T-helper 1 cell treated with Interleukin-12 subunit alpha and Interleukin-12 subunit beta and Interleukin-4 antibody, amounts not matched to agents 30 μg/mL and 1 μg/mL, for 36 hours (primary cell): ENCODE data around the gene ANKDD1A.

Experiments used
- H3K27ac Mint-ChIP-seq: one replicate; pipeline ENCODE4 v1.8.0; 2021; ENCODE audit warnings: mild to moderate bottlenecking, mixed read lengths
- H3K27me3 Mint-ChIP-seq: one replicate; pipeline ENCODE4 v1.8.0; 2021; ENCODE audit warnings: low read depth, mixed read lengths
- H3K36me3 Mint-ChIP-seq: one replicate; pipeline ENCODE4 v1.8.0; 2021; ENCODE audit warnings: low read depth, mixed read lengths
- H3K4me1 Mint-ChIP-seq: one replicate; pipeline ENCODE4 v1.8.0; 2021; ENCODE audit warnings: low read depth, mixed read lengths
- H3K4me3 Mint-ChIP-seq: one replicate; pipeline ENCODE4 v1.8.0; 2021; ENCODE audit warnings: mild to moderate bottlenecking, moderate library complexity, mixed read lengths
- H3K9me3 Mint-ChIP-seq: one replicate; pipeline ENCODE4 v1.8.0; 2021; ENCODE audit warnings: mixed read lengths

Gene ANKDD1A

GRCh38 chr15:64925335-64926330, 13.9 kb downstream of the ANKDD1A start:
- Mint-ChIP-seq H3K36me3 (no peaks in the 10 kb centered on the region), H3K4me3 (no peak overlapping the region), H3K4me1 (peaks cover 6% of the 10 kb centered on the region), H3K9me3 (no peaks in the 10 kb centered on the region), H3K27ac (no peak overlapping the region), H3K27me3 (no peaks in the 10 kb centered on the region)

DNA sequence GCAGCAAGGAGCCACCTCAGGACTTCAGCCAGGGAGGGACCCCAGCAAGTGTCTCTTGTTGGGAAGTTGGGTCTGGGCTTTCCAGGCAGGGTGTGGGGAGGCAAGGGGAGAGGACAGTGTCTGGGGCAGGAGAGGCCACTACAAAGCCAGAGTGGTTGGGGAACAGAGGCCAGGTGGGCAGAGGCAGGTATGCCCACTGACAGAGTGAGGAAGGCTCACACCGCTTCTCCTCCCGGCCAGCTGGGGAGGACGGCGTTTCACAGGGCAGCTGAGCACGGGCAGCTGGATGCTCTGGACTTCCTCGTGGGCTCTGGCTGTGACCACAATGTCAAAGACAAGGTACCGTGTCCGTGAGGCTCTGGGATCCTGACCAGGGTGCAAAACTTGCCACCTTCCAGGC, 15.0 kb downstream of the ANKDD1A start:
- no peaks in the 10 kb centered on the region for H3K27me3 Mint-ChIP-seq
- H3K4me1 Mint-ChIP-seq = peaks cover 10% of the 10 kb centered on the region
- H3K9me3 Mint-ChIP-seq = no peaks in the 10 kb centered on the region
- no peak overlapping the region for H3K27ac Mint-ChIP-seq
- no peaks in the 10 kb centered on the region for H3K36me3 Mint-ChIP-seq
- H3K4me3 Mint-ChIP-seq = no peak overlapping the region

GRCh38 chr15:64928626-64929220, 17.0 kb downstream of the ANKDD1A start:
- Mint-ChIP-seq H3K27ac (no peak overlapping the region), H3K4me3 (no peak overlapping the region)

GRCh38 chr15:64930019-64930652, 18.4 kb downstream of the ANKDD1A start:
- H3K36me3 Mint-ChIP-seq = no peaks in the 10 kb centered on the region
- no peaks in the 10 kb centered on the region for H3K27me3 Mint-ChIP-seq
- peaks cover 10% of the 10 kb centered on the region for H3K4me1 Mint-ChIP-seq
- H3K27ac Mint-ChIP-seq = no peak overlapping the region
- H3K9me3 Mint-ChIP-seq = no peaks in the 10 kb centered on the region
- H3K4me3 Mint-ChIP-seq = no peak overlapping the region

More at GRCh38 chr15:64928626-64929220, 17.0 kb downstream of the ANKDD1A start:
- no peaks in the 10 kb centered on the region for H3K27me3 Mint-ChIP-seq
- H3K4me1 Mint-ChIP-seq = peaks cover 10% of the 10 kb centered on the region
- H3K36me3 Mint-ChIP-seq = no peaks in the 10 kb centered on the region
- no peaks in the 10 kb centered on the region for H3K9me3 Mint-ChIP-seq

DNA sequence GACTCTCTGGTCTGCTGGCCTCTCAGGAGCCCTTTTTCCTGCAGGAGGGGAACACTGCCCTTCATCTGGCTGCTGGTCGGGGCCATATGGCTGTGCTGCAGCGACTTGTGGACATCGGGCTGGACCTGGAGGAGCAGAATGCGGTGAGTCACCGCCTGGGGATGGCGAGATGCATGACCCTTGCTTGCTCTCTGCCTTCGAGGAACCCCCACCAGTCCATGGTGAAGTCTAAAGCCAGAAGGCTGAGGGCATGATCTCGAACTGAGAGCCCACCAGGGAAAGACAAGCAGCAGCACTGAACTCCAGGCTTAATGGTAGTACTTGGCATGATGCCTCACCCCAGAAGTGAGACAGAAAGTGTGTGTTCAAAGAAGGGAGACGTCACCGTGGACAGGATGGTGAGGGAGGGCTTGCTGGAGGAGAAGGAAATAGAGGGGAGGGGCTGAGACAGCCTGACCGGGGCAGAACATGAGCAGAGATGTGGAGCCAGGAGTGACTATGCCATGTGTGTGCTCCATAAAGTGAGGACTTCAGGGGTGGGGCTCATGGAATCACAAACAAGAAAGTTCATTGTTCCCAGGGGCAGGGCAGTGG, 19.2 kb downstream of the ANKDD1A start:
- H3K27ac Mint-ChIP-seq = no peak overlapping the region
- H3K9me3 Mint-ChIP-seq = no peaks in the 10 kb centered on the region
- no peaks in the 10 kb centered on the region for H3K36me3 Mint-ChIP-seq
- no peak overlapping the region for H3K4me3 Mint-ChIP-seq
- H3K27me3 Mint-ChIP-seq = no peaks in the 10 kb centered on the region
- H3K4me1 Mint-ChIP-seq = peaks cover 10% of the 10 kb centered on the region

- H3K27me3 Mint-ChIP-seq = no peaks in the 10 kb centered on the region
- no peaks in the 10 kb centered on the region for H3K9me3 Mint-ChIP-seq
- H3K36me3 Mint-ChIP-seq = no peaks in the 10 kb centered on the region
- no peak overlapping the region for H3K4me3 Mint-ChIP-seq
- peaks cover 10% of the 10 kb centered on the region for H3K4me1 Mint-ChIP-seq
- H3K27ac Mint-ChIP-seq = no peak overlapping the region
These were observed 19.7 kb downstream of the ANKDD1A start for GRCh38 chr15:64931381-64931780.

- Mint-ChIP-seq H3K27me3 (peaks cover 4% of the 10 kb centered on the region), H3K4me3 (no peak overlapping the region), H3K9me3 (no peaks in the 10 kb centered on the region), H3K36me3 (no peaks in the 10 kb centered on the region), H3K4me1 (peaks cover 6% of the 10 kb centered on the region), H3K27ac (no peak overlapping the region)
These were observed 22.3 kb downstream of the ANKDD1A start for GRCh38 chr15:64934023-64934422.

DNA sequence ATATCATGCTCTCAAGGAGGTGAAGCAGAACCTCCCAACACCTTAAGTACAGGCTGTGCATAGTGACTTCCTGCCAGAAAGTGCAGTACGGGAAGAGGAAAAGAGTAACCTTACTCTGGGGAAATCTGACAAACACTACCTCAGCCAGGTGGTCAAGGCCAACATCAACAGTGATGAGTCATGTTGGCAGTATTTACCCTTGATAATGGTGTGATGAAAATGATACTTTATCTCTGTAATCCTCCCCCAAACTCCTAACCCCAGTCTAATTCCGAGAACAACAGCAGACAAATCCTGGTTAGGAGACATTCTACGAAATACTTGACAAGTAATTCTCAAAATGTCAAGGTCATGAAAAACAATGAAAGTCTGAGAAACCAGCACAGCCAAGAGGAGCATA, 26.5 kb downstream of the ANKDD1A start:
- Mint-ChIP-seq H3K27ac (no peak overlapping the region), H3K9me3 (no peaks in the 10 kb centered on the region), H3K36me3 (no peaks in the 10 kb centered on the region), H3K27me3 (peaks cover 8% of the 10 kb centered on the region), H3K4me3 (no peak overlapping the region), H3K4me1 (no peaks in the 10 kb centered on the region)

DNA sequence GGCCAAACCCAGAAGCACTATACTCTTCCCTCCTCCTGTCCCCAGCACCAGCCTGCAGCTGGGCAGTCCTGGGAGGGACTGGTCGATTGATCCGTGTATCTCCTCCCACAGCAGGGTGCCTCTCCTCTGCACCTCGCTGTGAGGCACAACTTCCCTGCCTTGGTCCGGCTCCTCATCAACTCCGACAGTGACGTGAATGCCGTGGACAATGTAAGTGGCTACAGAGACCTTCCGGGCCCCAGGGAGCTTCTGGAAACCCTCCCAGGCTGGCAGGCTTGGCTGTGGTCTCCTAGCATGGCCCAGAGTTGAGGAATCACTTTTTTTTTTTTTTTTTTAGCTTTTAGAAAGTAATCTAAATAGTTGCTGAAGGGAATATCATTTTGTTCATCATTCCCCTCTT, 30.7 kb downstream of the ANKDD1A start:
- no peaks in the 10 kb centered on the region for H3K4me1 Mint-ChIP-seq
- H3K9me3 Mint-ChIP-seq = no peaks in the 10 kb centered on the region
- H3K27ac Mint-ChIP-seq = no peak overlapping the region
- H3K36me3 Mint-ChIP-seq = no peaks in the 10 kb centered on the region
- peaks cover 8% of the 10 kb centered on the region for H3K27me3 Mint-ChIP-seq
- no peak overlapping the region for H3K4me3 Mint-ChIP-seq

DNA sequence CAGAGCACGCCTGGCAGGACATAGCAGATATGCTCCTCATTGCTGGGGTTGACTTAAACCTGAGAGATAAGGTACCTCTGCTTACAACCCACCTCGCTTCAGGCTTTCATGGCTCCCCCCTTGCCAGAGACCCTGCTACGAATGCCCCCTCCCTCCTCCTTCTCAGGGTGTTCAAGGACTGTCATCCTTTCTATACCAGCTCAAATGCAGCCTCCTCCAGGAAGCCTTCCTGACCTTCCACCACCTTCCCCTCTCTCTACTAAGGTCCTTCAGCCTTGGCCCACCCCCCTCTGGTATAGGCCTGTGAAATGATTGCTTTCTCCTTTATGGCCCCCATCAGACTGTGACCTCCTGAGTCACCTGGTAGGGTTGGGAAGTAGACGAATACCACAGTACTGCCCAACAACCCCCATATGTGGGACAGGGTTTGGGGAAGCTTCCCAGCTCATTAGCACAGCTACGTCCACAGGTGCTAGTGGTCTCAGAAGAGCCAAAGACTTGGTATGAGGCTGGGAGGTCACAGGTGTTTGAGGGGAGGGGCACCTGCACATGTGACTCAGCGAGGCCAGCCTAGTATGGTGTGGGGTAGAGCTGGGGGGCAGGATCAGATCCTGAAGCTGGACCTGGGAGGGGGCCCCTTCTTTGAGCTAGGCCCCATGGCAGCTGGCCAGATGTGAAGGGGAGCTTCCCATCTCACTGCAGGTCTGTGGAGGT, 32.0 kb downstream of the ANKDD1A start:
- Mint-ChIP-seq H3K9me3 (no peaks in the 10 kb centered on the region), H3K27ac (no peak overlapping the region), H3K4me3 (no peak overlapping the region), H3K27me3 (peaks cover 3% of the 10 kb centered on the region), H3K4me1 (no peaks in the 10 kb centered on the region), H3K36me3 (no peaks in the 10 kb centered on the region)

DNA sequence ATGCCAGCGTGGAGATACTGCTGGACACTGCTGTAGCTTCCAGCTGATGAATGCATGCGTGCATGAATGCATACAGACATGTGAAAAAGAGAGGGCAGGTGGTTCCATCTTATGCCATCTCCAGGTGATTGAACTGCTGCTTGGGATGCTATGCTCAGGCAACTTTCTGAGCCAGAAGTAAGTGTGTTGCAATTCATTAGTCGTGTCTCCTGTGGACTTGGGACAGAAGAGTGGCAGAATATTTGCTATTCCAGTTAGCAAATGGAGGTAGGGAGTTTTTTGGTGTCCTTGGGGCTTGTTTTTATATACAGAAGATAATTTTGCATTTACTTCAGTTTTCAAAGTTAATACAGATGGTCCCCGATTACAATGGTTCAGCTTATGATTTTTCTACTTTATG, 33.3 kb downstream of the ANKDD1A start:
- no peak overlapping the region for H3K4me3 Mint-ChIP-seq
- H3K36me3 Mint-ChIP-seq = no peaks in the 10 kb centered on the region
- H3K4me1 Mint-ChIP-seq = no peaks in the 10 kb centered on the region
- H3K27me3 Mint-ChIP-seq = peaks cover 2% of the 10 kb centered on the region
- H3K9me3 Mint-ChIP-seq = no peaks in the 10 kb centered on the region
- H3K27ac Mint-ChIP-seq = no peak overlapping the region

GRCh38 chr15:64947211-64947610, 35.5 kb downstream of the ANKDD1A start:
- Mint-ChIP-seq H3K4me3 (no peak overlapping the region), H3K27me3 (no peaks in the 10 kb centered on the region), H3K9me3 (no peaks in the 10 kb centered on the region), H3K36me3 (peaks cover 1% of the 10 kb centered on the region), H3K4me1 (peaks cover 2% of the 10 kb centered on the region), H3K27ac (no peak overlapping the region)

DNA sequence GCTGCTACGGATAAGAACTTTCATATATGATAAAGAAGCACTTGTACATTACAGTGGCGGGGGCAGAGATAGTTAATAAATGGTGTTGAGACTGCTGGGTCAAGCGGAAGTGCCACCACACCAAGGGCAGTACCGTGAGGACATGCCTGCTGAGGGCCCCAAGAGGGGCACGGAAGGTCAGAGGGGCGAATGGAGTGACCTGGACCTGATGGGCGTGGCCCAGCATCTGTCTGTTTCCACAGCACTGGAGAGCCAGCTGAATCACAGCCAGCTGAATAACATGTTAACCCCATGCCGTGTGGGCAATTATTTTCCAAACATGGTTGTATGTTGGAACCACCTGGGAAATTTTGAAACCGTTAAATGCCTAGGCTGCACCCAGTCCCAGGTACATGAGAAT, 37.2 kb downstream of the ANKDD1A start:
- no peak overlapping the region for H3K4me3 Mint-ChIP-seq
- no peaks in the 10 kb centered on the region for H3K27me3 Mint-ChIP-seq
- H3K27ac Mint-ChIP-seq = no peak overlapping the region
- H3K9me3 Mint-ChIP-seq = no peaks in the 10 kb centered on the region
- H3K4me1 Mint-ChIP-seq = peaks cover 2% of the 10 kb centered on the region
- peaks cover 1% of the 10 kb centered on the region for H3K36me3 Mint-ChIP-seq
